C4-2B (cell line): ENCODE data around the gene ZCCHC9.

Experiments used
- ZFX ChIP-seq: fragments of 450-650 bp; IDR thresholded peaks from 2 replicates; pipeline ENCODE4 v1.6.1; 2017
- TF ChIP-seq, protein P1 (sequence below): fragments of 450-650 bp; conservative IDR thresholded peaks from 2 replicates; pipeline ENCODE4 v1.5.1; 2017; ENCODE audit warnings: mild to moderate bottlenecking

DNA sequence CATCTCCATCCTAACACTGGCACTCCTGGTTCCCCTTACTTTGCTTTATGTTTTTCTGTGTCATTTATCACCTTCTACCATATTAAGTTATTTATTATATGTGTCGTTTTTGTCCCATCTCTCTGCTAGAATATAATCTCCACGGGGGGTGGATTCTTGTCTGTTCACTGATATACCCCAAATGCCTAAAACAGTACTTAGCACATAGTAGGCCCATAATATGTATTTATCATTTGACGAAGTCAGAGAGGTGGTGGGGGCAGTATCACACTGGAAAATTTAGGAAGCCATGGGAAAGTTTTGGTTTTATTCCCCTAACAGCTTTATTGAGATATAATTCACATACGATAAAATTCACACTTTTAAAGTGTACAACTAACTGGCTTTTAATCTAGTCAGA is 14.4 kb downstream of the ZCCHC9 start:
- TF ChIP-seq, protein P1, sequence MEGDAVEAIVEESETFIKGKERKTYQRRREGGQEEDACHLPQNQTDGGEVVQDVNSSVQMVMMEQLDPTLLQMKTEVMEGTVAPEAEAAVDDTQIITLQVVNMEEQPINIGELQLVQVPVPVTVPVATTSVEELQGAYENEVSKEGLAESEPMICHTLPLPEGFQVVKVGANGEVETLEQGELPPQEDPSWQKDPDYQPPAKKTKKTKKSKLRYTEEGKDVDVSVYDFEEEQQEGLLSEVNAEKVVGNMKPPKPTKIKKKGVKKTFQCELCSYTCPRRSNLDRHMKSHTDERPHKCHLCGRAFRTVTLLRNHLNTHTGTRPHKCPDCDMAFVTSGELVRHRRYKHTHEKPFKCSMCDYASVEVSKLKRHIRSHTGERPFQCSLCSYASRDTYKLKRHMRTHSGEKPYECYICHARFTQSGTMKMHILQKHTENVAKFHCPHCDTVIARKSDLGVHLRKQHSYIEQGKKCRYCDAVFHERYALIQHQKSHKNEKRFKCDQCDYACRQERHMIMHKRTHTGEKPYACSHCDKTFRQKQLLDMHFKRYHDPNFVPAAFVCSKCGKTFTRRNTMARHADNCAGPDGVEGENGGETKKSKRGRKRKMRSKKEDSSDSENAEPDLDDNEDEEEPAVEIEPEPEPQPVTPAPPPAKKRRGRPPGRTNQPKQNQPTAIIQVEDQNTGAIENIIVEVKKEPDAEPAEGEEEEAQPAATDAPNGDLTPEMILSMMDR = no peak
- TF ChIP-seq ZFX = no peak
